GM23338 (cell line): ENCODE data around the gene FAM83F. TPM values are rescaled to one million over a fixed set of nuclear protein-coding genes. Genes with fewer than 3 reads are reported as not detected.

ENCODE experiments used
- ATAC-seq: fragments of 200-7000 bp; cut with Tn5 transposase; 3 replicates; pipeline ENCODE4 v1.9.1; 2020
- DNase-seq: peaks from one replicate; pipeline ENCODE4 v3.0.0-alpha.2; 2015; ENCODE audit warnings: low spot score
- H2AFZ ChIP-seq: fragments of 200-600 bp; sonication (generic); 2 replicates; pipeline ENCODE4 v1.8.0; 2016; ENCODE audit warnings: antibody characterized with exemption, mild to moderate bottlenecking, moderate library complexity
- H3F3A ChIP-seq: fragments of 200-600 bp; sonication (generic); replicated peaks from 2 replicates; pipeline ENCODE4 v1.8.0; 2017; ENCODE audit warnings: antibody characterized with exemption, mixed run types, low read depth
- H3K27ac ChIP-seq: fragments of 200-600 bp; sonication (generic); 2 replicates; pipeline ENCODE4 v1.6.1; 2016; ENCODE audit warnings: low read depth
- H3K27me3 ChIP-seq: fragments of 200-600 bp; sonication (generic); 2 replicates; pipeline ENCODE4 v1.8.0; 2016; ENCODE audit warnings: mild to moderate bottlenecking, mixed run types, moderate library complexity; ENCODE audit not compliant: insufficient read depth
- H3K36me3 ChIP-seq: fragments of 200-600 bp; sonication (generic); 2 replicates; pipeline ENCODE4 v1.8.0; 2016; ENCODE audit warnings: mild to moderate bottlenecking; ENCODE audit not compliant: insufficient read depth
- H3K4me1 ChIP-seq: fragments of 200-600 bp; sonication (generic); 2 replicates; pipeline ENCODE4 v1.8.0; 2016; ENCODE audit warnings: mild to moderate bottlenecking, moderate library complexity; ENCODE audit not compliant: insufficient read depth
- H3K4me2 ChIP-seq: fragments of 200-600 bp; sonication (generic); 2 replicates; pipeline ENCODE4 v1.7.1; 2017; ENCODE audit warnings: mixed run types
- H3K4me3 ChIP-seq: fragments of 200-600 bp; sonication (generic); 2 replicates; pipeline ENCODE4 v1.6.1; 2016; ENCODE audit warnings: mixed run types
- H3K79me2 ChIP-seq: fragments of 200-600 bp; sonication (generic); replicated peaks from 2 replicates; pipeline ENCODE4 v1.8.0; 2017; ENCODE audit warnings: mild to moderate bottlenecking; ENCODE audit not compliant: insufficient read depth
- H3K9me2 ChIP-seq: fragments of 200-600 bp; sonication (generic); 2 replicates; pipeline ENCODE4 v1.8.0; 2017; ENCODE audit not compliant: insufficient read depth
- H4K20me1 ChIP-seq: fragments of 200-600 bp; sonication (generic); replicated peaks from 2 replicates; pipeline ENCODE4 v1.8.0; 2017; ENCODE audit warnings: mild to moderate bottlenecking; ENCODE audit not compliant: insufficient read depth
- H3K27ac Mint-ChIP-seq: 2 replicates; pipeline ENCODE4 v1.8.0; 2020; ENCODE audit warnings: inconsistent platforms, mild to moderate bottlenecking, moderate library complexity, mixed read lengths
- H3K27me3 Mint-ChIP-seq: 3 replicates; pipeline ENCODE4 v1.8.0; 2022; ENCODE audit warnings: low read depth, mild to moderate bottlenecking, moderate library complexity, mixed read lengths, inconsistent platforms; ENCODE audit not compliant: insufficient read depth, poor library complexity
- H3K36me3 Mint-ChIP-seq: 3 replicates; pipeline ENCODE4 v1.8.0; 2021; ENCODE audit warnings: low read depth, mild to moderate bottlenecking, inconsistent platforms, moderate library complexity, mixed read lengths
- H3K4me1 Mint-ChIP-seq: 3 replicates; pipeline ENCODE4 v1.8.0; 2020; ENCODE audit warnings: mild to moderate bottlenecking, inconsistent platforms, mixed read lengths
- H3K4me3 Mint-ChIP-seq: 3 replicates; pipeline ENCODE4 v1.8.0; 2021; ENCODE audit warnings: moderate library complexity, mild to moderate bottlenecking, inconsistent platforms, mixed read lengths
- H3K9me3 Mint-ChIP-seq: 3 replicates; pipeline ENCODE4 v1.8.0; 2020; ENCODE audit warnings: moderate library complexity, mild to moderate bottlenecking, inconsistent platforms, mixed read lengths
- CREB1 ChIP-seq: fragments of 250-450 bp; sonication (Bioruptor Pico); IDR thresholded peaks from 2 replicates; pipeline ENCODE4 v1.5.0; 2020; ENCODE audit warnings: low read depth, mild to moderate bottlenecking, moderate library complexity
- EZH2 ChIP-seq: fragments of 200-600 bp; sonication (generic); IDR thresholded peaks from one replicate; pipeline ENCODE4 v1.8.0; 2017; ENCODE audit warnings: antibody characterized with exemption, mild to moderate bottlenecking, low read depth; ENCODE audit not compliant: unreplicated experiment
- NANOG ChIP-seq: IDR thresholded peaks from 2 replicates; pipeline ENCODE4 v1.6.1; 2016; ENCODE audit warnings: antibody characterized with exemption, borderline replicate concordance
- POLR2AphosphoS5 ChIP-seq: IDR thresholded peaks from 2 replicates; pipeline ENCODE4 v1.6.1; 2016; ENCODE audit warnings: antibody characterized with exemption, low read depth
- STAT1 ChIP-seq: IDR thresholded peaks from one replicate; pipeline ENCODE4 v1.6.1; 2016; ENCODE audit warnings: antibody characterized with exemption; ENCODE audit not compliant: unreplicated experiment
- polyA plus RNA-seq: library from polyadenylated mRNA; unstranded; fragments of >200 nt; fragmentation: Nextera tagmentation; extraction: Ambion mirVana; gene quantifications from 2 replicates; pipeline ENCODE4 v1.2.1, GENCODE V29; 2016
- total RNA-seq: library from RNA; depleted of rRNA; stranded (reverse); fragments of >200 nt; shearing (Covaris generic); gene quantifications from 2 replicates; pipeline ENCODE4 v1.2.3, GENCODE V29; 2014
- TF ChIP-seq, protein P1 (sequence below): IDR thresholded peaks from one replicate; pipeline ENCODE4 v1.6.1; 2018; ENCODE audit warnings: antibody characterized with exemption; ENCODE audit not compliant: unreplicated experiment
- TF ChIP-seq, protein P2 (sequence below), 2 experiments: fragments of 200-600 bp in 1 of 2; sonication (generic) in 1 of 2; conservative IDR thresholded peaks; 2 replicates each; pipeline versions ENCODE4 v1.5.1 to v1.6.1; 2016 to 2017; ENCODE audit warnings: antibody characterized with exemption in 2 of 2, low read depth in 2 of 2, mild to moderate bottlenecking in 2 of 2, moderate library complexity in 1 of 2
- TF ChIP-seq, protein P3 (sequence below): IDR thresholded peaks from 2 replicates; pipeline ENCODE4 v1.6.1; 2016; ENCODE audit warnings: antibody characterized with exemption

FAM83F gene
- total and polyA plus RNA-seq, 2 experiments from 2014 or later = 3.7 to 15.9 TPM

DNA sequence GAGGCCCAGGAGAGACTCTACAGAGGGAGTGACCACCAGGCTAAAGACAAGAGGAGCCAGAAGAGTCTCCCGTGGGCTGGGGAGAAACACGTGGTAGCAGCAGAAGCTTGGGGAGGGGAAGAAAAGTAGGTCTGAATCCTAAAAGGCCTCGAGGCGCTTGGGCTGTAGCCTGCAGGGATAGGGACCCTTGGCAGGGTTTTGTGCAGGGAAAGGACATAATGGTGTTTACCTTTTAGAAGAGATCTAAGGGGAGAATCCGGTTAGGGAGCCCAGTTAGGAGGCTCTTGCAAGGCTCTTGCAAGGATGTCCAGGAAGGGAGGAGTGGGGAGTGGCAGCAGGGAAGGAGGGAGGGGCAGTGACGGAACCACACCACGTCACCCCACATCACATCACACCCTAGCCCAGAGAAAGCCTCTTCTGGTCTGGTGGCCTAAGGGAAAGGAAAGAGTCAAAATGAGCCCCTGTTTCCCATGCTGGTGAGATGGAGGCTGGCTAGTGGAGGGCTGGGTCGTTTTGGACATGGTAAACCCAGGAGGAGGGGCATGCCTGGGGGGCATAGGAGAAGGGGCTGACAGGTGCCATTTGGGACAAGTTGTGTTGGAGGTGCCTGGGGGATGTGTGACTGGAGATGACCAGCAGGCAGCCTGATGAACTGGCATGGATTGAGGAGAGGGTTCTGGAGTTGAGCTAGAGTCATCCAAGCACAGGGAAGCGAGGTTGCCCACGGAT is 6.2 kb upstream of the FAM83F start (continued):
- TF ChIP-seq, protein P1, sequence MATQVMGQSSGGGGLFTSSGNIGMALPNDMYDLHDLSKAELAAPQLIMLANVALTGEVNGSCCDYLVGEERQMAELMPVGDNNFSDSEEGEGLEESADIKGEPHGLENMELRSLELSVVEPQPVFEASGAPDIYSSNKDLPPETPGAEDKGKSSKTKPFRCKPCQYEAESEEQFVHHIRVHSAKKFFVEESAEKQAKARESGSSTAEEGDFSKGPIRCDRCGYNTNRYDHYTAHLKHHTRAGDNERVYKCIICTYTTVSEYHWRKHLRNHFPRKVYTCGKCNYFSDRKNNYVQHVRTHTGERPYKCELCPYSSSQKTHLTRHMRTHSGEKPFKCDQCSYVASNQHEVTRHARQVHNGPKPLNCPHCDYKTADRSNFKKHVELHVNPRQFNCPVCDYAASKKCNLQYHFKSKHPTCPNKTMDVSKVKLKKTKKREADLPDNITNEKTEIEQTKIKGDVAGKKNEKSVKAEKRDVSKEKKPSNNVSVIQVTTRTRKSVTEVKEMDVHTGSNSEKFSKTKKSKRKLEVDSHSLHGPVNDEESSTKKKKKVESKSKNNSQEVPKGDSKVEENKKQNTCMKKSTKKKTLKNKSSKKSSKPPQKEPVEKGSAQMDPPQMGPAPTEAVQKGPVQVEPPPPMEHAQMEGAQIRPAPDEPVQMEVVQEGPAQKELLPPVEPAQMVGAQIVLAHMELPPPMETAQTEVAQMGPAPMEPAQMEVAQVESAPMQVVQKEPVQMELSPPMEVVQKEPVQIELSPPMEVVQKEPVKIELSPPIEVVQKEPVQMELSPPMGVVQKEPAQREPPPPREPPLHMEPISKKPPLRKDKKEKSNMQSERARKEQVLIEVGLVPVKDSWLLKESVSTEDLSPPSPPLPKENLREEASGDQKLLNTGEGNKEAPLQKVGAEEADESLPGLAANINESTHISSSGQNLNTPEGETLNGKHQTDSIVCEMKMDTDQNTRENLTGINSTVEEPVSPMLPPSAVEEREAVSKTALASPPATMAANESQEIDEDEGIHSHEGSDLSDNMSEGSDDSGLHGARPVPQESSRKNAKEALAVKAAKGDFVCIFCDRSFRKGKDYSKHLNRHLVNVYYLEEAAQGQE = no peak

DNA sequence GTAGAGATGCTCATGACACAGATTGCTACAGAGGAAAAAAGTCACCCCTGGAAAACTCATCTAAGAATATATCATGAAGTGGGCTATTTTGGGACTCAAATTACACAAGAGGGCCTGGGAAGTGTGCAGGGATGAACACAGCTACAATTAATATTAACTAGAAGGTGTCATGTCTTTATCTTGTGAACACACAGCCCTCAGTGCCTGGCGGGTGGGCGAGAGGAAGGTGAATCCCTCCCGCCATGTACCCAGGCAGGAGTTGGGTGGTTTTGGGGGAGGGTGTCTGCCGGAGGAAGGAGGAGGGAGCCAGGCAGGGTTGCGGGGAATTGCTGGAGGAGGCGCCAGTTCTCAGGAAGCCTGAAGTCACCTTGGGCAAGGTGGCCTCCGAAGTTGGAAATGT is 5.1 kb upstream of the FAM83F start:
- DNase-seq (peak; percentile 46), ATAC-seq (peak; percentile 18)
- Histone ChIP-seq H2AFZ (peak overlapping the region; percentile 63; the same call in 1 of the 2 replicates), H3K27ac (no peak overlapping the region), H3K4me3 (no peak overlapping the region), H3K79me2 (no peaks in the 10 kb centered on the region), H4K20me1 (no peaks in the 10 kb centered on the region), H3K36me3 (no peaks in the 10 kb centered on the region), H3K9me2 (no peaks in the 10 kb centered on the region), H3K27me3 (peaks cover 19% of the 10 kb centered on the region), H3K4me2 (peak overlapping the region; percentile 55; the same call in 1 of the 2 replicates), H3K4me1 (peaks cover 18% of the 10 kb centered on the region), H3F3A (peaks cover 14% of the 10 kb centered on the region; the same call in 1 of the 2 replicates)
- H3K27ac Mint-ChIP-seq = no peak overlapping the region
- no peak overlapping the region for H3K4me3 Mint-ChIP-seq
- H3K4me1 Mint-ChIP-seq = peaks cover 16% of the 10 kb centered on the region
- no peak for TF ChIP-seq NANOG
- TF ChIP-seq, protein P2, sequence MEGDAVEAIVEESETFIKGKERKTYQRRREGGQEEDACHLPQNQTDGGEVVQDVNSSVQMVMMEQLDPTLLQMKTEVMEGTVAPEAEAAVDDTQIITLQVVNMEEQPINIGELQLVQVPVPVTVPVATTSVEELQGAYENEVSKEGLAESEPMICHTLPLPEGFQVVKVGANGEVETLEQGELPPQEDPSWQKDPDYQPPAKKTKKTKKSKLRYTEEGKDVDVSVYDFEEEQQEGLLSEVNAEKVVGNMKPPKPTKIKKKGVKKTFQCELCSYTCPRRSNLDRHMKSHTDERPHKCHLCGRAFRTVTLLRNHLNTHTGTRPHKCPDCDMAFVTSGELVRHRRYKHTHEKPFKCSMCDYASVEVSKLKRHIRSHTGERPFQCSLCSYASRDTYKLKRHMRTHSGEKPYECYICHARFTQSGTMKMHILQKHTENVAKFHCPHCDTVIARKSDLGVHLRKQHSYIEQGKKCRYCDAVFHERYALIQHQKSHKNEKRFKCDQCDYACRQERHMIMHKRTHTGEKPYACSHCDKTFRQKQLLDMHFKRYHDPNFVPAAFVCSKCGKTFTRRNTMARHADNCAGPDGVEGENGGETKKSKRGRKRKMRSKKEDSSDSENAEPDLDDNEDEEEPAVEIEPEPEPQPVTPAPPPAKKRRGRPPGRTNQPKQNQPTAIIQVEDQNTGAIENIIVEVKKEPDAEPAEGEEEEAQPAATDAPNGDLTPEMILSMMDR (conservative IDR thresholded peaks at IDR 0.05; ENCODE audit: low read depth in 2 of 2) = no peak
- no peak for TF ChIP-seq CREB1 (CRISPR knock-in tag)
- no peak for TF ChIP-seq STAT1
- TF ChIP-seq, protein P3, sequence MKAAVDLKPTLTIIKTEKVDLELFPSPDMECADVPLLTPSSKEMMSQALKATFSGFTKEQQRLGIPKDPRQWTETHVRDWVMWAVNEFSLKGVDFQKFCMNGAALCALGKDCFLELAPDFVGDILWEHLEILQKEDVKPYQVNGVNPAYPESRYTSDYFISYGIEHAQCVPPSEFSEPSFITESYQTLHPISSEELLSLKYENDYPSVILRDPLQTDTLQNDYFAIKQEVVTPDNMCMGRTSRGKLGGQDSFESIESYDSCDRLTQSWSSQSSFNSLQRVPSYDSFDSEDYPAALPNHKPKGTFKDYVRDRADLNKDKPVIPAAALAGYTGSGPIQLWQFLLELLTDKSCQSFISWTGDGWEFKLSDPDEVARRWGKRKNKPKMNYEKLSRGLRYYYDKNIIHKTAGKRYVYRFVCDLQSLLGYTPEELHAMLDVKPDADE = no peak
- TF ChIP-seq EZH2 = no peak
- TF ChIP-seq POLR2AphosphoS5 = no peak
- no peaks in the 10 kb centered on the region for H3K36me3 Mint-ChIP-seq
- peaks cover 22% of the 10 kb centered on the region for H3K27me3 Mint-ChIP-seq
- no peaks in the 10 kb centered on the region for H3K9me3 Mint-ChIP-seq
